SIG-M5 treated with dmso at 0.1 percent for 504 hours (cell line): Measurements from ENCODE around the gene EIF4E1B.
A peak's percentile ranks its signal among the peaks of the same experiment; 100 is the strongest.

ENCODE experiments used
- DNase-seq: peaks from one replicate; lab custom pipeline; 2025; ENCODE audit not compliant: unreplicated experiment; lab: John Stamatoyannopoulos, UW

Gene EIF4E1B

DNA sequence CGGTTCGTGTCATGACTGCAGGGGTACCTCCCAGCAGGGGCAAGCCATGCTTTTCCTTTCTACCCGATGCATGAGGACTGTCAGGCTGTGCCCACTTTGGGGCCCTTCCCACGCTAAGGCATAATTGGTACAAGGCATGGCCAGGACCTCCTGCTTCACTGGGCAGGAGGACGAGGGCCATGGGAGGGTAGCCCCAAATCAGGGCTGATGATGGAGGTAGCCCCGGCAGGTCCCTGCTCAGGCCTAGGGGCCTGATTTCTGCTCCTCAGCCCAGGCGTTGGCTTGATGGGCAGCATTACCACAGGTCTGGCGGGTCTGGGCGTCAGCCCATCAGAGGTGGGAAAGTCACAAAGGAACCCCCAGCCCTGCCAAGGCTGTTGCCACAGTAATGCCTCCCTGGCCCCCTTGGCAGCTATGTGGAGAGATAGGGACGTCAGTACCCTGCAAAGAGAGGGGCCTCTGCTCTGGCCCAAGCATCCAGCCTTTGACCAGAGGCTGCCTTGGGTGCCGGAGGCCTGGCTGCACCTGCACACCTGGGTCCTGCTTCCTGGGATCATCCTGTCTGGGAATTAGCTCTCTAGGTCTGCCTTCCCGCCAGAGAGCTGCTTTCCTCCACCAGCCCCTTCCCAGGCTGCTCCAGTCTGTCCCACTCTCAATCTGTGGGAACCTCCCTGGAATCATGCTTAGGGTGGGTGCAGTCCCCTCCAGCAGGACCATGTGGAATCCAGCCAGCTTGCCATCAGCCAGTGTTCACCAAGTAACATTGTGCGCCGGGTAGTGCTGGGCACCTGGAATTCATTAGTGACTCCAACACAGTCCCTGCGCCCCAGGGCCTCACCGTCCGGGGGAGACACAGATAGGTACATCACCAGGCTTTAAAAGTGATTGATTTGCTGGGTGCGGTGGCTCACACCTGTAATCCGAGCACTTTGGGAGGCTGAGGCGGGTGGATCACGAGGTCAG is 32.2 kb downstream of the EIF4E1B start:
- no peak for DNase-seq

DNA sequence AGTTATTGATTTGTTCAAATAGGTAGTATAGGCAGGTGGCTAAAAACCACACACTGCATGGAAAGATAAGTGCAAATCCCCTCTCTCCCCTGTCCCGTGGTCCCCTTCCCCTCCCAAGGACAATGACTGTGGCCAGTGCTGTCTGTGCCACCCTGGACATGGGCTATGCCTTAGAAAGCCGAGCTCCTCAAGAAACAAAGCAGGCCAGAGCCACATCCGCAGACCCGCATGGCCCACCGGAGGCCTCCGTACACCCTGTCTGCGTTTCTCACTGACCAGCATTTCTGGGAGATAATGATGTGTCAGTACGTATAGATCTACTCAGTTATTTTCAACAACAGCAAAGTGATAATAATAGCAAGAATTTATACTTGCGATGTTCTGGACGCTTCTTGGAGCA is 33.1 kb downstream of the EIF4E1B start:
- DNase-seq, result no peak

DNA sequence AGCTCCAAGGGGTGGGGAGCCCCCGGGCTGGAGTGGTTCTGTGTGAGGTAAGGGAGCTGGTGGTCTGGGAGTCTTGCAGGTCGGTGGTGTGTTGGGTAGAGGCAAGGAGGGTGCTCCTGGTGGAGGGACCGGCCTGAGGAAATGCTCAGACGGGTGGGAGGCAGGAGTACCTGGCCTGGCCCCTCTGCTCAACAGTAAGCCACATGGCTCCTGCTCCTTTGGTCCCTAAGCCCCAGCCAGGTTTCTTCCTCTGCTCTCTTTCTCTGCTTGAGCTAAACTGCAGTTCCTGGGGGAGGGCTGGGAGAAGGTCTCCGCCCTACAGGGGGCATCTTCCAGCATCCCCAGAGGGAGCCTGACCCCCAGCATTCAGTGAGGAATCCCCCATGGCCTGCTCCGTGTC is 34.0 kb downstream of the EIF4E1B start:
- no peak for DNase-seq

DNA sequence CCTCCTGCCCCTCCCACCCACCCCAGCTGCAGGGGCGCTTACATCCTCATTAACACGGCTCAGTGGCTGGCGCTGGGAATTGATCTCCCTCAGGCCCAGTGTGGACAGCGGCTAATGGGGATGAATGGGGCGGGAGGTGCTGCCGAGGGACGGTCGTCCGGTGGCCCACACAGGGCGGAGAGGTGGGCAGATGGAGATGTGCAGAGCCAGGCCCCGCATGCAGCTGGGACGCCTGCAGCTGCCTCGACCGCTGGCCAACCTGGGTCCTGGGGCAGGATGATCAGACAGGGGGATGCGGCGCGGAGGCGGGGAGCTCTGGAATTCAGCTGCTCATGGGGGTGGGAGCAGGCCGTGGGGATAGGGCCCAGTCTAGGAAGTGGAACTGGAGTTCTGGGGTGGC is 34.4 kb downstream of the EIF4E1B start:
- DNase-seq, result no peak

DNA sequence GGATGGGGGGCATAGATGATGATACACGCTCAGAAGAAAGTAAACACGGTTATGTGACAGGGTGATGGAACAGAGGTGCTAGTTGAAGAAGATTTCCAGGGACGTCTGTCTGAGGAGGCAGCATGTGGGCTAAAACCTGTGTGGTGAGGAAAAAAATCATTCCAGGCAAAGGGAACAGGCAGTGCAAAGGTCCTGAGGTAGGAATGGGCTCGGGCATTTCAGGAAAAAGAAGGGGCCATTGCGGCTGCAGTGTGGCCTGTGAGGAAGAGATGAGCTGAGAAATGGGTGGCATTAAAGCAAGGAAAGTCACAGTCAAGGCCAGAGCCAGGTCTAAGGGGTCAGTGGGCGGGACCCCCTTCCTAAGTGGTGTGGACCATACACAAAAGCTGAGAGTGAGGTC is 35.0 kb downstream of the EIF4E1B start:
- no peak for DNase-seq

DNA sequence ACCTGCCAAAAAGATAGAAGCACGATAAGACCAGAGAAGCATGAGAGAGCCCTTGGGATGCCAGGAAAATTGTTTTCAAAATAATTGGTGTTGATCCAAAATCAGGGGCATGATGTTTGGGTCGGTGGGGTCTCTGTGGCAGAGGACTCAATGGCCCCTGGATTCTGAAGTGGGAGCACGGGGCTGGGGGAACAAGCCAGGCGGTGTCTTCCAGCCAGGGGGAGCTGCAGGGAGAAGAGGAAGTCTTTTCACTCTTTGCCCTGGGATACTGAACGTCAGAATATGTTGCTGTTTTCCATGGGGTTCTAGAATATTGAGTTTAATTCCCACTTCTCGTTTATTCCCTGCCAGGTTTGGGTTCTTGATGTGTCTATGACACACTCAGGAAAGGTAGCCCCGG is 37.2 kb downstream of the EIF4E1B start:
- no peak for DNase-seq

DNA sequence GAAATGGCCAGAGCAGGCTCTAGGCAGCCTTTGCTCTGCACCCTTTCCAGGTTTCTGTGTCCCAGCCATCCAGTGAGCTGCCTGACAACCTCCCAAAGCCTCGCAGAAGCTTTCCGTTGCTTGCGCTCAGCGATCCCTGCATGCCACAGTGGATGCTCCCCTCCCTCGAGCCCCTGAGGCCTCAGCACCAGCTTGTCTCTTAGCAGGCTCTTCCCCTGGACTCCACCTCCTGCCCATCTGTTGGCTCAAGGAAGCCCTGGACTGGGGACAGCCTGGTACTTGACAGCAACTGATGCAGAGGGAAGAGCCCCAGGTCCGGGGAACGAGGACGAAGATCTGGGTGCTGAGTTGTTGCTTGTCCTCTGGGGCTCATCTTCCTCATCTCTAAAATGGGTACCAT is 40.0 kb downstream of the EIF4E1B start:
- DNase-seq, result no peak

DNA sequence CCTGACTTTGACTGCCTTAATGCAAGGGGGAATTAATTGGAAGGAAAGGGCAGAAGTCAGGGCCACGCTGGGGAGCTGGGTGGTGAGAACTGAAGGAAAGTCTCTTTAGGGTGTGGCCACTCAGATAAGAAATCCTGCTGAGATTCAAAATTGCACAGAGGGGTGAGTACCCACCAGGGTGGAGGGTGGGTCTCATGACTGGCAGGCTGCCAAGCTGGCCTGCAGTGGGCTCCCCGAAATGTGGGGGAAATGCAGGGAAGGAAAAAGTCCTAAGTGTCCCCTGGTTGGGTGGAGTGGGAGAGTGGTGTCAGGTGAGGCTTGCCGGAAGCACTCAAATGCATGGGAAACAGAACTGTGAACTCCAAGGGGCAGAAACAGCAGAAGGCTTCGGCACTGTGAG is 40.9 kb downstream of the EIF4E1B start:
- no peak for DNase-seq

DNA sequence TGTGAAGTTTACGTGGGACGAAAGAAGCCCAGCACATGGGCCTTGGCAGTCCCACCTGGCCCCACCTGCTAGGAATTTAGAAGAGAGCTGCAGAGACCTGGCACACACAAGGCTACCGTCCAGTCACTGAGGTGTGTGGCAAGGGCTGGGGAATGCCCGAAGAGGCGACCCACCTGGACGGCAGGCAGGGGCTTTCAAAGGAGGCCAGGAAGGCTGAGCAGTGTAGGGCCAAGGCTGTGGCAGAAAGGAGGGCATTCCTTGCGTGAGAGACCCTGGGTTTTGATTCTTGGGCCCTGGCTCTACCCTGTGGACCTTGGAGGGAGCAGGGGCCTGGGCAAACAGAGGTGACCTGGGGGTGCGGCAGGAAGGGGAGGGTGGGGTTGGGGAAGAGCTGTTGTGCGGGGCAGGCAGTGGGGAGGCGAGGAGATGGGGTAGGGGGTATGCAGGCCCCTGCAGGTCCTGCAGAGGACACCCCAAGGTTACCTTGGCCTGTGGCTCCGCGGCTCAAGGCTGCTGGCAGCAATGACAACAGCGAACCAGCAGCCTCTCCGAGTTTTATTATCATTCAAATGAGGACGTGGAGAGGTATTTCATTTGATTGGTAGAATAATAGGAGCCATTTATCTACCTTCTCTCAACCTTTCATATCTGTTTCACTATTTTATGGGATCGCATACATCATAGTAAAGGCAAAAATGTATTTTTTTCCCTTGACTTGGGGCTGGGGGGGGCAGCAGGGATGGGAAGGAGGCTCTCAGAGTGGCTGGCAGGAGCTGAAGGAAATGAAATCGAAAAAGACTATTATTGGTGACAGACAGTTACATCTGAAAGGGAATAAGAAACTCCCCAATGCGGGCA is 41.6 kb downstream of the EIF4E1B start:
- no peak for DNase-seq

DNA sequence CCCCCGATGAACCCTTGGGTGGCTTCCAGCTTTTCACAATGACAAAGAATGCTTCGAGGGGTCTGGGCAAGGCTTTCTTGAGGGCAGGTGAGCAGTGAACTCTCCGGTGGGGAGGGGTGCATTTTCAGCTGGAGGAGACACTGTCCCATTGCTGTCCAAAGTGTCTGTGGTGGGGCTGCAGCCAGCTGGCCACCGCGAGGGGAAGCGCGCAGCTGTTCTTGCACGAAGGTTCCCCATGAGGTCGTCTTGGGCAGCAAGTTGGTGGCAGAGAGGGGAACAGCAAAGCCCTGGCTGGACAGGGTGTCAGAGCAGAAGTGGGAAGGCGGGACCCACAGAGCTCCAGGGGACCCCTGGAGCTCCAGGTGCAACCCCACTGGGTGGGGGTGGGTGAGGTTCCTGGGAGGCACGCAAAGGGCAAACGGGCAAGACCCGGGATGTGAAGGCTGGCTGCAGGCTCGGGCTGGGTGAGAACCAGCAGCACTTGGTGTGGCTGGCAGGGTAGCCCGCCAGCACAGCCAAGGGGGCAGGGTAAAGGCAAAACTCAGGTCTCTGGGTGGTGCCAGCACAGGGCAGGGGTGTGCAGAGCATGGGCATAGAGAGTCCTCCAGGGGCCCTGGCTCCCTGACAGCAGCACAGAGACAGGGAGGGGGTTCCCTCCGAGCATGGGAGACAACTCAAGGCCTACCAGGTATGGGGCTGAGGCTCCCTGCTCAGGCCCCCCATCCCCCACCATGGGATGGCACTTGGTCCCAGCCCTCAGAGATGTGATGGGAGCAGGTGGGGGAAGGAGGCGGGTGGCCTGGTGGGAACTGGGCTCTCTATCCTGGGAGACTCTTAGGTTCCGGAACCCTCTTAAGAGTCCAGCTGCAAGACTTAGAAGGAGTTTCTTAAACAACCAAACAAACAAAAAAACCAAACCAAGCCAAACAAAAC is 43.4 kb downstream of the EIF4E1B start:
- DNase-seq, result no peak

DNA sequence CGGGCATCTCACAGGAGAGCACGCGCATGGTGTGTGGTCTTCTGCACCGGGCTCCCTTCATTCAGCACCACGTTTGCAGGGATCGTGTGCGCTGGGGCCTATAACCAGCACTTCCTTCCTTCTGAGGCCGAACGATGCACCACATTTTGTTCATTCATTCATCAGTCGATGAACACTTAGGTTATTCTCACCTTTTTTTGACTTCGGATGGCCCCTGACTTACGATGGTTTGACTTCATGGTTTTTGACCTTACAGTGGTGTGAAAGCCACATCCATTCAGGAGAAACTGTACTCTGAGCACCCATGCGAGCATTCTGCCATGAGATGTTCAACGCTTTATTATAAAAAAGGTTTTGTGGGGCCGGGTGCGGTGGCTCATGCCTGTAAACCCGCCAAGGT is 44.3 kb downstream of the EIF4E1B start:
- DNase-seq, result no peak

DNA sequence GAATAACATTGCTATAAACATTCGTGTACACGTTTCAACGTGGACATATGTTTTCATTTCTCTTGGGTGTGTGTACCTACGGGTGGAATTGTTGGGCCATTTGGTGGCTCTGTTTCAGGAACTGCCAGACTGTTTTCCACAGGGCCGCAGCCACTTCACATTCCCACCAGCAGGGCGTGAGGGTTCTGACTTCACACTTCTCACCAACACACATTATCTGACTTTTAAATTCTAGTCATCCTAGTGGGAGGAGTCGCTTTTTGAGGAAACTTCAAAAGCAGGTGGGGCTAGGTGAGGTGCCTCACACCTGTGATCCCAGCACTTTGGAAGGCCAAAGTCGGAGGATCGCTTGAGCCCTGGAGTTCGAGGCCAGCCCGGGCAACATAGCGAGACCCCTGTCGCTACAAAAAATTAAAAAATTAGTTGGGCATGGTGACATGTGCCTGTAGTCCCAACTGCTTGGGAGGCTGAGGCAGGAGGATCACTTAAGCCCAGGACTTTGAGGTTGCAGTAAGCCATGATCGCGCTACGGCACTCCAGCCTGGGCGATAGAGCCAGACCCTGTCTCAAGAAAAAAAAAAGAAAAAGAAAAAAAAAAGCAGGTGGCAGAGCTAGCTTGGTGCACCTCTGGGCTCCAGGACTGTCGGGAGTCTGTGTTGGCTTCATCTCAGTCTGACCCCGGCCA is 45.3 kb downstream of the EIF4E1B start:
- peak; percentile 35 for DNase-seq

DNA sequence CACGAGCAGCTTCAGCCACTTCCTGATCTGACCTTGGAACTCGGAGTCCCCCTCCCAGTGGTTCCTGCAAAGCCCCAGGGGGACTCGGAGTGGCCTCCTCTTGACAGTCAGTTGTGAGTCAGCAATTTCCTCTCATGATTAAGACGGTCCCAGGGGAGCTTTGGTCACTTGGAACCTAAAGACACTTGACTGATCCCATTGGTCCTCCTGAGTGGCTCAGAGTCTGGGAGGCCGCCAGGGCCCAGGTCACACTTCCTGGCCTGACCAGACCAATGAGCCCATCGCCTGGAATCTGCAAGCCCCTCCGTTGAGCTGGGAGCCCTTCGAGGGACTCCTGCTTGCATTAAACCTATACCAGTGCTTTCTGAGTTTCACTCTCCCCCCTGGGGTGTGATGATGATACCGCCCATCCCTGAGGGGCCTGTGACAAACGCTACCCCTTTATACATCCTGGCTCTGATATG is 45.9 kb downstream of the EIF4E1B start:
- no peak for DNase-seq

DNA sequence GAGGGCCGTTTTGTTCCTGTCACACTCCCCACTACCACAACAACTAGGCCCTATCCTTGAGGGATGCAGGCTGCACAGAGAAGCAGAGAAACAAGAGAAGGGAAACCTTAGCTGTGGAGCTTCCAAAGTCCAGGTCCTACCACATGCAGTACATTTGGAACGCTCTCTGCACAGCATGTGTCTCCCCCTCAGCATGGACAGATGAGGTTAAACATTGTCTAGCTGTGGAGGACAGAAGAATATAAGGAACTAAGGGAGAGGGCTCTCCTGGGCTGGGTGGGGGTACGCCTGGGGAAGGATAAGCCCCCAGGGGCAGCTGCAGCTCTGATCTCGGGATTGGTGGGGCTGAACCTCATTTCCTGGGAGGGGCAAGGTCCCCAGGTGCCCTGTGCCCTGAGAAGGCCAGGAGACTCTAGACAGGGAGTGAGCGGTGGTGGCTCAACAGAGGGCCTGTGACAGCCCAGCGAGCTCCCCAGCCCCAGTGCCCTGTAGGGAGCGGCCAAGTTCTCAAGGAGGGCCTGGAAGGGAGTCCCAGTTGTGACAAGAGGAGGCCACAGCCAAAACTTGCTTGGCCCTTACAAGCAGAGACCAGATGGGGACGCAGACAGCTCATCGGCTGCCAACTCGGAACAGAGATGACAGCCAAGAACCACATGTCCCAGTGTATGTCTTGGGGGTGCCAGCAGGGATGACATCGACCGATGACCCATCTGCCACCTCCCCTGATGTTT is 46.9 kb downstream of the EIF4E1B start:
- DNase-seq, result no peak

DNA sequence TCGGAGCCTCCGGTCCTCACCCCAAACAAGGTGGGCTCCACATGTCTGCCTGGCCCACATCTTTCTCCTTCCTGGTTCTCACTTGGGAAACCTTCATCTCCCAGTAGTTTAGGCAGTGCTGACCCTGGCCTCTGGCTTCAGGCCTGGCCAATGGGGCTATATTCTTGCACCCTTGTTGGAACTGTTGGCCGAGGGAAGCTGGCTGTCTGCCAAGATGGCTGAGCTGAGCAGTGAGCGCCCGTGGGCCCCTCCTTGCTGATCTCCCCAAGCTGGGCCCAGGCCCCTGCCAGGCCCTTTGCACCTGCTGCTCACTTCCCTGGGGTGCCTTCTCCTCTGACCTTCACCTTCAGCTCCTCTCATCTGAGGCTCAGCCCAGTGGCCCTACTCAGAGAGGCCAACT is 48.1 kb downstream of the EIF4E1B start:
- no peak for DNase-seq

DNA sequence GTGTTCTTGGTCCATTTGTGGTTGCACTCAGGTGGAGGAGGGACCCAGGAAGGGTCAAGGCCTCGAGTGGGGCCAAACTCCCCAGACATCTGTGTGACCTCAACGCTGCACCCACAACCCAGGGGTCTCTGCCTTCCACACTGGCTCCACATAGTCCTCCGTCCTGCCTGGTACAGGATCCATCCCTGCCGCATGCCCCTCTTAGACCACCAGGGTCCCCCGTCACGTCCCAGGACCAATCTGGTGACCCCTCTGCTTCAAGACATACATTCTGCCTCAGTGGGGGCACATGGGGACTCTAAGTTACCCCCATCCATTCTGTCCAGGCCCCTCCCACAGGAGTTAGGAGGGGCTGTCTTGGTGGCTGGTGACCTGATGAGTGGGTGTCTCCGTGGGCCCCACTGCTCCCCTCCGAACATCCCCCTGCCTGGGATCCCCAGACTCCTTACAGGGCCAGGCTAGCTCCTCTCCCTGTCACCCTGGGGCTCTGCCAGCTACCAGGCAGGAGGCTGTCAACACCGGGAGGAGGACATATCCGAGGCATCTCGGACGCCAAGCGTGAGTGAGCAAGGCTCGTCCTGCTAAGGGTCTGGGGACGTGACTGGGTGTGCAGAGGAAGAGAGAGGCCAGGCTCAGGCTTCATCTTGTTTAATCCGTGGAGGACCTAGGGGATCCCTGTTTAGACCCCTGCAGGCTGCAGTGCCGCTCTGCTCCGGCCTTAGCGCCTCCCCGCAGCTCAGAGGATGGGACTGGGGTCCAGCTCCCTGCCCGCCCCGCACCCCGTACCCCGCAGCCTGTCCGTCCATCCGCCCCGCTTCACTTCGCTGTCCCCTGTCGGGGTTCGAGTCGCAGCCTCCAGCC is 49.1 kb downstream of the EIF4E1B start:
- DNase-seq, result no peak

DNA sequence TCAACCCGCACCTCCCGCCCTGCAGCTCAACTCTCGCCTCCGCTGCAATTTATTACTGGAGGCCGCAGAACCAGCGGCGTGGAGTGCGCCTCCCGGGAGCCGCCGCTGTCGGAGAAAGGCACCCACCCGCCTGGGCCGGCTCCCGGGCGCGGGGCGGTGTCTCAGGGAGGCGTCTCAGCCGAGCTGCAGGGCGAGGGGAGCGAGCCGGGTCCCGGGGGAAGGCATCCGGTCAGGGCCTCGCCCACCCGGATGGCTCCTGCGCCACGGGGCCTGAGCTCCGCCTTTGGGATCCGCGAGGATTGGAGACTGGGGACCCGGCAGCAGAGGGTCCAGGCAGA is 49.7 kb downstream of the EIF4E1B start:
- no peak for DNase-seq

DNA sequence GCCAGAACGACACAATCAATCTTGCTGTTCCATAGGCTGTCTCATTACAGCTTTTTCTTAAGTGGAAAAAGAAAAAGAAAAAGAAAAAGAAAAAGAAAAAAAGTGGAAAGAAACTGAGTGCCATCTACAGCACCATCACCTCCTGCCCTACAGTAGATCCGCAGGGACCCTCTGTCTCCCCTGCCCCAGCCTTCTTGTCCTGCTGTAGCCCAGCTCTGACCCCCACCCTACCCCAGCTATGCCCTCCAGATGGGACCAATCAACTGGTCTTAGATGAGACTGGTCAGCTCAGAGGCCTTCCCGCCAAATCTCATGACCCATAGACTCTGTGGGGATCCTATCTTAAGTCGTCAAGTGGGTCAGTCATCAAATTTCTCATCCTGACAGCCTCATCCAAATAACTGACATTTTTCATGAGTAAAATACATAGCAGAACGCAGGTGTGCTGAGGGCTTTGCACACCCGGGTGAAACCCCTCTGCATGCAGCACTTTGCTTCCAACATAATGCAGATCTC is 51.6 kb downstream of the EIF4E1B start:
- DNase-seq, result no peak

DNA sequence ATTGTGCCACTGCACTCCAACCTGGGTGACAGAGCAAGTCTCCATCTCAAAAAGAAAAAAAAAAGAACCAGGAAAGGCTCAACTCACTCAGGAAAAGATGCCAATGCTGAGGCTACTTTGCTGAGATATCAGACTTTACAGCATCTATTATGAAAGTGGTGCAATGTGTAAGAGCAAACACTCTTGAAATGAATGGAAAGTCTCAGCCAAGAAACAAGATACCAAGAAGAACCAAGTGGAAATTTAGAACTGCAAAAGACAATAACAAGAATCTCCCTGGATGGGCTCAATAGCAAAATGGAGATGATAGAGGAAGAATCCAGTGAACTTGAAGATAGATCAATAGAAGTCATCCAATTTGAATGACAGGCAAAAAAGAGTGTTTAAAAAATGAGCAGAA is 54.5 kb downstream of the EIF4E1B start:
- no peak for DNase-seq
